ENCODE measurements around the gene GUCD1.

DNA sequence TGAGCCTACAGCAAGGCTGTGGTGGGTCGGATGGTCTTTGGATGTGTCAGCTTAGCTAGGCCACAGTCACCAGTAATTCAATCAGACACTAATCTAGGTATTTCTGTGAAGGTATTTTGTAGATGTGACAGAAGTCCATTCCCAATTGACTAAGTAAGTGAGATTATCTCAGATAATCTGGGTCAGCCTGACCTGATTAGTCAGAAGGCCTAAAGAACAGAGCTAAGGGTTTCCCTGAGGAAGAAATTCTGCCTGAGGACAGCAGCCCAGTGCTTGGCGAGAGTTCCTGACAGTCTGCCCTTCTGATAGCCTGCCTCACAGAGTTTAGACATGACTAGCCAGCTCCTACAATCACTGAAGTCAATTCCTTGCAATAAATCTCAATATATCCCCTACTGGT is 28.7 kb downstream of the GUCD1 start:
- TF ChIP-seq JUN (IDR thresholded peaks at IDR 0.05) (no peak), POLR2A (IDR thresholded peaks at IDR 0.05; ENCODE audit: low read length) (no peak), RCOR1 (IDR thresholded peaks at IDR 0.05; ENCODE audit: low read depth, low read length) (no peak), REST (IDR thresholded peaks at IDR 0.05) (no peak), HOXB5 (CRISPR knock-in tag; IDR thresholded peaks at IDR 0.05) (no peak), CHD2 (IDR thresholded peaks at IDR 0.05; ENCODE audit: low read length, partially characterized antibody) (no peak), RFX5 (IDR thresholded peaks at IDR 0.05) (no peak), ELK1 (IDR thresholded peaks at IDR 0.05; ENCODE audit: low read depth, low read length) (no peak), MYC (IDR thresholded peaks at IDR 0.05; ENCODE audit: borderline replicate concordance, low read length) (no peak), EHMT2 (IDR thresholded peaks at IDR 0.05; ENCODE audit: low read depth) (no peak)
- TF ChIP-seq, protein P1, sequence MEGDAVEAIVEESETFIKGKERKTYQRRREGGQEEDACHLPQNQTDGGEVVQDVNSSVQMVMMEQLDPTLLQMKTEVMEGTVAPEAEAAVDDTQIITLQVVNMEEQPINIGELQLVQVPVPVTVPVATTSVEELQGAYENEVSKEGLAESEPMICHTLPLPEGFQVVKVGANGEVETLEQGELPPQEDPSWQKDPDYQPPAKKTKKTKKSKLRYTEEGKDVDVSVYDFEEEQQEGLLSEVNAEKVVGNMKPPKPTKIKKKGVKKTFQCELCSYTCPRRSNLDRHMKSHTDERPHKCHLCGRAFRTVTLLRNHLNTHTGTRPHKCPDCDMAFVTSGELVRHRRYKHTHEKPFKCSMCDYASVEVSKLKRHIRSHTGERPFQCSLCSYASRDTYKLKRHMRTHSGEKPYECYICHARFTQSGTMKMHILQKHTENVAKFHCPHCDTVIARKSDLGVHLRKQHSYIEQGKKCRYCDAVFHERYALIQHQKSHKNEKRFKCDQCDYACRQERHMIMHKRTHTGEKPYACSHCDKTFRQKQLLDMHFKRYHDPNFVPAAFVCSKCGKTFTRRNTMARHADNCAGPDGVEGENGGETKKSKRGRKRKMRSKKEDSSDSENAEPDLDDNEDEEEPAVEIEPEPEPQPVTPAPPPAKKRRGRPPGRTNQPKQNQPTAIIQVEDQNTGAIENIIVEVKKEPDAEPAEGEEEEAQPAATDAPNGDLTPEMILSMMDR (IDR thresholded peaks at IDR 0.05) = no peak
- TF ChIP-seq, protein P2, sequence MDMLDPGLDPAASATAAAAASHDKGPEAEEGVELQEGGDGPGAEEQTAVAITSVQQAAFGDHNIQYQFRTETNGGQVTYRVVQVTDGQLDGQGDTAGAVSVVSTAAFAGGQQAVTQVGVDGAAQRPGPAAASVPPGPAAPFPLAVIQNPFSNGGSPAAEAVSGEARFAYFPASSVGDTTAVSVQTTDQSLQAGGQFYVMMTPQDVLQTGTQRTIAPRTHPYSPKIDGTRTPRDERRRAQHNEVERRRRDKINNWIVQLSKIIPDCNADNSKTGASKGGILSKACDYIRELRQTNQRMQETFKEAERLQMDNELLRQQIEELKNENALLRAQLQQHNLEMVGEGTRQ (IDR thresholded peaks at IDR 0.05) = no peak
- TF ChIP-seq, protein P3, sequence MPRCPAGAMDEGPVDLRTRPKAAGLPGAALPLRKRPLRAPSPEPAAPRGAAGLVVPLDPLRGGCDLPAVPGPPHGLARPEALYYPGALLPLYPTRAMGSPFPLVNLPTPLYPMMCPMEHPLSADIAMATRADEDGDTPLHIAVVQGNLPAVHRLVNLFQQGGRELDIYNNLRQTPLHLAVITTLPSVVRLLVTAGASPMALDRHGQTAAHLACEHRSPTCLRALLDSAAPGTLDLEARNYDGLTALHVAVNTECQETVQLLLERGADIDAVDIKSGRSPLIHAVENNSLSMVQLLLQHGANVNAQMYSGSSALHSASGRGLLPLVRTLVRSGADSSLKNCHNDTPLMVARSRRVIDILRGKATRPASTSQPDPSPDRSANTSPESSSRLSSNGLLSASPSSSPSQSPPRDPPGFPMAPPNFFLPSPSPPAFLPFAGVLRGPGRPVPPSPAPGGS (IDR thresholded peaks at IDR 0.05) = no peak
